Osteoblast (primary cell): ENCODE data around the gene RXFP4. TPM values are rescaled to one million over a fixed set of nuclear protein-coding genes. Genes with fewer than 3 reads are reported as not detected.

ENCODE experiments used
- DNase-seq: peaks from one replicate; pipeline ENCODE4 v3.0.0; 2011; ENCODE audit warnings: low spot score, mixed read lengths; ENCODE audit not compliant: insufficient read length; ENCODE audit errors: missing footprints
- H2AFZ ChIP-seq: 2 replicates; pipeline ENCODE4 v1.6.0; 2011; ENCODE audit warnings: mild to moderate bottlenecking, low read length
- H3K27ac ChIP-seq: 2 replicates; pipeline ENCODE4 v1.5.1; 2011; ENCODE audit warnings: mild to moderate bottlenecking, low read depth, low read length, moderate library complexity
- H3K27me3 ChIP-seq: 2 replicates; pipeline ENCODE4 v1.6.0; 2012; ENCODE audit warnings: mild to moderate bottlenecking, control low read depth, inconsistent platforms, low read length, moderate library complexity; ENCODE audit not compliant: insufficient read depth
- H3K36me3 ChIP-seq: 2 replicates; pipeline ENCODE4 v1.5.1; 2011; ENCODE audit warnings: mild to moderate bottlenecking, low read length, control low read depth, moderate library complexity; ENCODE audit not compliant: insufficient read depth
- H3K4me1 ChIP-seq: 2 replicates; pipeline ENCODE4 v1.5.1; 2011; ENCODE audit warnings: mild to moderate bottlenecking, low read length, control low read depth, moderate library complexity; ENCODE audit not compliant: insufficient read depth
- H3K4me2 ChIP-seq: 2 replicates; pipeline ENCODE4 v1.6.0; 2011; ENCODE audit warnings: mild to moderate bottlenecking, low read length; ENCODE audit not compliant: insufficient read depth
- H3K4me3 ChIP-seq: fragments of 200-600 bp; sonication (generic); 3 replicates; pipeline ENCODE4 v1.5.1; 2012; ENCODE audit warnings: mild to moderate bottlenecking, low read length, inconsistent platforms; ENCODE audit not compliant: insufficient read depth
- H3K79me2 ChIP-seq: 2 replicates; pipeline ENCODE4 v1.6.0; 2012; ENCODE audit warnings: mild to moderate bottlenecking, low read length, control low read depth, inconsistent platforms; ENCODE audit not compliant: insufficient read depth
- H3K9me3 ChIP-seq: 2 replicates; pipeline ENCODE4 v1.5.1; 2011; ENCODE audit warnings: low read depth, low read length, control low read depth
- H4K20me1 ChIP-seq: 2 replicates; pipeline ENCODE4 v1.6.0; 2012; ENCODE audit warnings: mild to moderate bottlenecking, low read length, control low read depth; ENCODE audit not compliant: insufficient read depth
- CTCF ChIP-seq: IDR thresholded peaks from 2 replicates; pipeline ENCODE4 v1.5.1; 2011; ENCODE audit warnings: mild to moderate bottlenecking, low read depth, low read length, moderate library complexity; ENCODE audit errors: extremely low read depth
- total RNA-seq: library from RNA; depleted of rRNA; stranded (reverse); fragments of >200 nt; gene quantifications from 2 replicates; pipeline ENCODE4 v1.2.3, GENCODE V29; 2012

RXFP4 gene
- total RNA-seq, 1 donor: not detected

- Histone ChIP-seq H3K9me3 (no peaks in the 10 kb centered on the region), H3K4me2 (peak overlapping the region; percentile 94), H3K4me3 (peak overlapping the region; percentile 91), H3K27ac (peak overlapping the region; percentile 92), H4K20me1 (peaks cover 32% of the 10 kb centered on the region), H3K79me2 (peaks cover 94% of the 10 kb centered on the region), H3K4me1 (peaks cover 69% of the 10 kb centered on the region), H2AFZ (peak overlapping the region; percentile 38), H3K27me3 (no peaks in the 10 kb centered on the region), H3K36me3 (no peaks in the 10 kb centered on the region)
- peak; percentile 92 for DNase-seq
- TF ChIP-seq CTCF: no peak
Measured at GRCh38 chr1:155977690-155978324, 36.4 kb downstream of the RXFP4 start.

- Histone ChIP-seq H3K4me3 (peak within 1 kb of the TSS; percentile 91), H3K4me2 (peak within 1 kb of the TSS; percentile 94), H3K27ac (peak within 1 kb of the TSS; percentile 92), H2AFZ (peak within 1 kb of the TSS; percentile 38), H3K27me3 (no peaks in the 10 kb centered on the region), H3K4me1 (peaks cover 75% of the 10 kb centered on the region), H3K9me3 (no peaks in the 10 kb centered on the region), H3K79me2 (peaks cover 90% of the 10 kb centered on the region), H3K36me3 (no peaks in the 10 kb centered on the region), H4K20me1 (peaks cover 28% of the 10 kb centered on the region)
- peak; percentile 30 for TF ChIP-seq CTCF
- peak; percentile 96 for DNase-seq
Measured at GRCh38 chr1:155978325-155978972, 37.0 kb downstream of the RXFP4 start, which contains the start of gene ARHGEF2. ARHGEF2 (minus strand) TSS chr1:155978547; CDS start chr1:155978427, 120 bp downstream.

DNA sequence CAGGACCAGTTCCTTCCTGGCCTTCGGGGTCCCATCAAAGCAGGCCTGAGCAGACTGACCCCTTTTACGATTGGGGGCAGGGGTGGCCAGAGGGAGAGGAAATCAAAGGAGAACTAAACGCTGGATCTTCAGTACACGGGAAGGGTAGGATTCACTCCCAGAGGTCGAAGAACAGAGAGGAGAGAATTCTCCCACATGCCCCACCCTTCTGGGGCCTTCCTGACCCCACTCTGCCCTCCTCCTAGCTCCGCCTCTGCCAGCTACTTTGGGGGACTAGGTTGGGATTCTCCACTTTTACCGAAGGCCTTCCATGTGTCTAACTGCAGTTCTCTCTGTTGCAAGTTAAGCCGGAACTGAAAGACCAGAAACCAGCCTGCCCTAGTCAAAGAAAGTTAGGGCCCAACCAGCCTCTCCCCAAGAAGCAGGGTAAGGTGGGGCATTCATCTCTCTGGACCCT, 37.6 kb downstream of the RXFP4 start:
- Histone ChIP-seq H3K36me3 (no peaks in the 10 kb centered on the region), H3K79me2 (peaks cover 85% of the 10 kb centered on the region), H3K4me1 (peaks cover 81% of the 10 kb centered on the region), H3K4me2 (peak overlapping the region; percentile 94), H4K20me1 (peaks cover 24% of the 10 kb centered on the region), H3K27me3 (no peaks in the 10 kb centered on the region), H2AFZ (peak overlapping the region; percentile 10), H3K9me3 (no peaks in the 10 kb centered on the region), H3K27ac (peak overlapping the region; percentile 92), H3K4me3 (peak overlapping the region; percentile 91)
- no peak for DNase-seq
- no peak for TF ChIP-seq CTCF
